ENCODE measurements around the gene PLSCR3. TPM values are rescaled to one million over a fixed set of nuclear protein-coding genes. Genes with fewer than 3 reads are reported as not detected.

PLSCR3 gene
- total RNA-seq, 1 experiment from 2014 or later = 53.0 TPM

DNA sequence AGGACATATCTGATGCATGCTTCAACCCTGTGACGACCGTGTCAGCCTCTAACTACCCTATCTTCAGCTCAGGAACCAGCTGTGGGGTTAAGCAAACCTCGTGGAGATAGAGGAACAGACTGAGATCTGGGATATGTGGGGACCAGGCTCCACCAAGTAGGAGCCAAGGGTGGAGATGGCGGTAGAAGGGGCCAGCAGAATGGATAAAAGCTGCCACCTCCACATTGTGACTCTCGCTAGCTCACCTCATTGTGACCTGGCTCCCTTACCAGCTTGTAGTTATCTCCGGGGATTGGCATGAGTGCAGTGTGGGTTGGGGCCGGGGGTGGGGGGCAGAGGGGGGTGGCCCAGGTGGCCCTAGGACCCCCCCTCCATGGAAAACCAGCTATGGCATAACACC is 31.0 kb upstream of the PLSCR3 start, which contains the start of gene SPEM2:
Gene SPEM2 (plus strand): TSS at position 301 of the 400 bp plus-strand sequence. CDS start 73 bp downstream, at position 374.
- ChIA-PET CTCF (interaction anchor here (0.5 kb wide), 1 partner anchor 159 kb away, joined by 4 read pairs; no protein-coding TSS in a partner anchor), POLR2A (ENCODE audit: unreplicated experiment) (no interaction called here)
- no peaks in the 10 kb centered on the region for H3K79me2 ChIP-seq (ENCODE audit: low read depth)
- no TSS peak for BruUV-seq (replicated peaks)
- intact Hi-C loops (cut with micrococcal nuclease; ENCODE audit: unreplicated experiment) = no loop called here
- DNase-seq = no peak
- no peaks in the 10 kb centered on the region for H3K36me3 ChIP-seq (ENCODE audit: low read depth)
- H3K4me2 ChIP-seq = no peak within 1 kb of the TSS
- H3K4me1 ChIP-seq (replicated peaks; ENCODE audit: insufficient read depth) = no peaks in the 10 kb centered on the region
- TF ChIP-seq EZH2 (IDR thresholded peaks at IDR 0.05; ENCODE audit: low read depth) = no peak
- TF ChIP-seq, protein P1, sequence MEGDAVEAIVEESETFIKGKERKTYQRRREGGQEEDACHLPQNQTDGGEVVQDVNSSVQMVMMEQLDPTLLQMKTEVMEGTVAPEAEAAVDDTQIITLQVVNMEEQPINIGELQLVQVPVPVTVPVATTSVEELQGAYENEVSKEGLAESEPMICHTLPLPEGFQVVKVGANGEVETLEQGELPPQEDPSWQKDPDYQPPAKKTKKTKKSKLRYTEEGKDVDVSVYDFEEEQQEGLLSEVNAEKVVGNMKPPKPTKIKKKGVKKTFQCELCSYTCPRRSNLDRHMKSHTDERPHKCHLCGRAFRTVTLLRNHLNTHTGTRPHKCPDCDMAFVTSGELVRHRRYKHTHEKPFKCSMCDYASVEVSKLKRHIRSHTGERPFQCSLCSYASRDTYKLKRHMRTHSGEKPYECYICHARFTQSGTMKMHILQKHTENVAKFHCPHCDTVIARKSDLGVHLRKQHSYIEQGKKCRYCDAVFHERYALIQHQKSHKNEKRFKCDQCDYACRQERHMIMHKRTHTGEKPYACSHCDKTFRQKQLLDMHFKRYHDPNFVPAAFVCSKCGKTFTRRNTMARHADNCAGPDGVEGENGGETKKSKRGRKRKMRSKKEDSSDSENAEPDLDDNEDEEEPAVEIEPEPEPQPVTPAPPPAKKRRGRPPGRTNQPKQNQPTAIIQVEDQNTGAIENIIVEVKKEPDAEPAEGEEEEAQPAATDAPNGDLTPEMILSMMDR (conservative IDR thresholded peaks at IDR 0.05) = no peak
- no peaks in the 10 kb centered on the region for H3K9me2 ChIP-seq (ENCODE audit: insufficient read depth)
- H3K4me3 ChIP-seq = no peak within 1 kb of the TSS
- H3F3A ChIP-seq (ENCODE audit: insufficient read depth, low read depth) = no peaks in the 10 kb centered on the region
- no peak within 1 kb of the TSS for H3K27ac ChIP-seq
- no peaks in the 10 kb centered on the region for H4K20me1 ChIP-seq (ENCODE audit: insufficient read depth)
- no peaks in the 10 kb centered on the region for H3K27me3 ChIP-seq (ENCODE audit: insufficient read depth, low read depth)
- H3K9me3 ChIP-seq (ENCODE audit: insufficient read depth, low read depth) = no peaks in the 10 kb centered on the region
- no peak within 1 kb of the TSS for H2AFZ ChIP-seq

DNA sequence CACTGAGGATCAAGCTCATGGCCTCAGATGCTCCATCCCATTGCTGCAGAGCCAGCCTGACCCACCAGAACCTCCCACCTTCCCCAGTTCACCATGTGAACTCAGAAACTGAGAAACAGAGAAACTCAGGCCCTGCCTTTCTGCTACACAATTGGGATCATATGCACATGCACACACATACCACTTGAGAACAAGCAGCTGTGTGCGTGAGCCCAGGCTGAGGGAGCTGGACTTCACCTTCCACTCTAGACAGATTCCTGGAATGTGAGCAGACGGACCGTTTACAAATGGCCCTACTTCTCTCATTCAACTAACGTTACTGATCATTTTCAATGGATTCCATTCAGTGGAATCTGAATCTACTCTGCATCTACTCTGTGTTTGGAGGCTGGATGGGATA is 29.4 kb upstream of the PLSCR3 start:
- no peaks in the 10 kb centered on the region for H3K9me3 ChIP-seq (ENCODE audit: insufficient read depth, low read depth)
- intact Hi-C loops (cut with micrococcal nuclease; ENCODE audit: unreplicated experiment) = no loop called here
- TF ChIP-seq, protein P1 (conservative IDR thresholded peaks at IDR 0.05) = no peak
- no peak for TF ChIP-seq EZH2 (IDR thresholded peaks at IDR 0.05; ENCODE audit: low read depth)
- H3K79me2 ChIP-seq (ENCODE audit: low read depth) = no peaks in the 10 kb centered on the region
- POLR2A ChIA-PET (ENCODE audit: unreplicated experiment) = interaction anchor here (0.8 kb wide), 1 partner anchor 81 kb away, joined by 4 read pairs; no protein-coding TSS in a partner anchor
- H3K36me3 ChIP-seq (ENCODE audit: low read depth) = no peaks in the 10 kb centered on the region
- H3K27ac ChIP-seq = no peak overlapping the region
- H2AFZ ChIP-seq = no peak overlapping the region
- no peaks in the 10 kb centered on the region for H3K27me3 ChIP-seq (ENCODE audit: insufficient read depth, low read depth)
- no peaks in the 10 kb centered on the region for H3F3A ChIP-seq (ENCODE audit: insufficient read depth, low read depth)
- no peak overlapping the region for H3K4me3 ChIP-seq
- H3K4me2 ChIP-seq = no peak overlapping the region
- H3K9me2 ChIP-seq (ENCODE audit: insufficient read depth) = no peaks in the 10 kb centered on the region
- no peaks in the 10 kb centered on the region for H3K4me1 ChIP-seq (replicated peaks; ENCODE audit: insufficient read depth)
- no TSS peak for BruUV-seq (replicated peaks)
- DNase-seq = no peak
- H4K20me1 ChIP-seq (ENCODE audit: insufficient read depth) = no peaks in the 10 kb centered on the region
- CTCF ChIA-PET = interaction anchor here (0.5 kb wide), 1 partner anchor 51 kb away, joined by 3 read pairs; no protein-coding TSS in a partner anchor

DNA sequence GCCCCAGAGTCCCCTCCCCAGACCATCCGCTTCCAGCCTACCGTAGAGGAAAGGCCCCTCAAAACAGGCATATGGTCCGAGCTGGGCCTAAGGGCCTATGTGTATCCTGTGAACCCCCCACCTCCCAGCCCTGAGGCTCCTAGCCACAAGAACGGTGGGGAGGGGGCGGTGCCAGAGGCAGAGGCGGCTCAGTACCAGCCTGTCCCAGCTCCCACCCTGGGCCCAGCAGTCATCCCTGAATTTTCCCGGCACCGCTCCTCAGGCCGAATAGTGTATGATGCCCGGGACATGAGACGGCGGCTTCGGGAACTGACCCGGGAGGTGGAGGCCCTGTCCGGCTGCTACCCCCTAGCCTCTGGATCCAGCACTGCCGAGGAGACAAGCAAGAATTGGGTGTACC is 26.9 kb upstream of the PLSCR3 start:
- no peak overlapping the region for H3K4me3 ChIP-seq
- no peak overlapping the region for H3K27ac ChIP-seq
- no peaks in the 10 kb centered on the region for H3K27me3 ChIP-seq (ENCODE audit: insufficient read depth, low read depth)
- CTCF ChIA-PET = no interaction called here
- no peaks in the 10 kb centered on the region for H3K79me2 ChIP-seq (ENCODE audit: low read depth)
- POLR2A ChIA-PET (ENCODE audit: unreplicated experiment) = no interaction called here
- no peaks in the 10 kb centered on the region for H4K20me1 ChIP-seq (ENCODE audit: insufficient read depth)
- H2AFZ ChIP-seq = no peak overlapping the region
- no peak for TF ChIP-seq EZH2 (IDR thresholded peaks at IDR 0.05; ENCODE audit: low read depth)
- TF ChIP-seq, protein P1 (conservative IDR thresholded peaks at IDR 0.05) = no peak
- H3K9me2 ChIP-seq (ENCODE audit: insufficient read depth) = no peaks in the 10 kb centered on the region
- intact Hi-C loops (cut with micrococcal nuclease; ENCODE audit: unreplicated experiment) = no loop called here
- no peak overlapping the region for H3K4me2 ChIP-seq
- no peaks in the 10 kb centered on the region for H3K9me3 ChIP-seq (ENCODE audit: insufficient read depth, low read depth)
- no peaks in the 10 kb centered on the region for H3K36me3 ChIP-seq (ENCODE audit: low read depth)
- no peak for DNase-seq
- no peaks in the 10 kb centered on the region for H3K4me1 ChIP-seq (replicated peaks; ENCODE audit: insufficient read depth)
- BruUV-seq (replicated peaks) = no TSS peak
- no peaks in the 10 kb centered on the region; the same call in 1 of the 2 replicates for H3F3A ChIP-seq (ENCODE audit: insufficient read depth, low read depth)
